H1 (cell line): ENCODE measurements around the gene MUC22. TPM values are rescaled to one million over a fixed set of nuclear protein-coding genes. Genes with fewer than 3 reads are reported as not detected.

ENCODE experiments used
- CTCF ChIA-PET: fragments of 300-600 bp; sonication (Branson Sonifier 250); formaldehyde crosslinking; loops from one replicate; lab custom pipeline; 2021; ENCODE audit not compliant: partially characterized antibody; lab: Charles Lee
- POLR2A ChIA-PET: fragments of 300-600 bp; sonication (Branson Sonifier 250); formaldehyde crosslinking; loops from one replicate; lab custom pipeline; 2021; ENCODE audit warnings: inconsistent platforms; ENCODE audit not compliant: partially characterized antibody; lab: Charles Lee
- DNase-seq, 2 experiments: peaks; one replicate each; pipeline versions ENCODE4 v3.0.0 to v3.0.0-alpha.2; 2010 to 2022; ENCODE audit warnings: low spot score in 2 of 2, low read depth in 1 of 2, mixed read lengths in 1 of 2
- FAIRE-seq: peaks from 2 replicates; lab custom pipeline; 2011; peaks lifted over from hg19 to GRCh38; lab: Jason Lieb, UNC
- H2AFZ ChIP-seq: 2 replicates; pipeline ENCODE4 v1.8.1; 2012; ENCODE audit warnings: low read length, inconsistent platforms
- H2AK5ac ChIP-seq: 2 replicates; pipeline ENCODE4 v1.6.1; 2013; ENCODE audit warnings: low read depth, low read length
- H2BK120ac ChIP-seq: replicated peaks from 2 replicates; pipeline ENCODE3; 2013; ENCODE audit warnings: low read depth, low read length, inconsistent platforms
- H2BK12ac ChIP-seq: 2 replicates; pipeline ENCODE4 v1.6.1; 2013; ENCODE audit warnings: low read depth, low read length
- H2BK15ac ChIP-seq: 2 replicates; pipeline ENCODE4 v1.6.1; 2013; ENCODE audit warnings: low read length
- H2BK20ac ChIP-seq: 2 replicates; pipeline ENCODE4 v1.6.1; 2013; ENCODE audit warnings: low read length
- H2BK5ac ChIP-seq: 2 replicates; pipeline ENCODE4 v1.6.1; 2013; ENCODE audit warnings: low read depth, low read length
- H3K14ac ChIP-seq: 2 replicates; pipeline ENCODE4 v1.6.1; 2013; ENCODE audit warnings: inconsistent platforms; ENCODE audit not compliant: insufficient read length
- H3K18ac ChIP-seq: 2 replicates; pipeline ENCODE4 v1.6.1; 2013; ENCODE audit warnings: low read length; ENCODE audit errors: extremely low read depth
- H3K23ac ChIP-seq: 2 replicates; pipeline ENCODE4 v1.6.1; 2013; ENCODE audit warnings: inconsistent platforms; ENCODE audit not compliant: insufficient read length
- H3K23me2 ChIP-seq: 2 replicates; pipeline ENCODE4 v1.6.1; 2013; ENCODE audit warnings: low read depth, low read length
- H3K27ac ChIP-seq: 2 replicates; pipeline ENCODE4 v1.6.1; 2011; ENCODE audit warnings: low read depth, low read length, inconsistent platforms
- H3K27me3 ChIP-seq, 4 experiments: replicated peaks in 1 of 4; 1 replicate in 1 of 4; 2 replicates in 3 of 4; pipeline versions ENCODE4 v1.6.1 to v1.8.1; 2011 to 2013; ENCODE audit warnings: low read length in 3 of 4, mild to moderate bottlenecking in 3 of 4, inconsistent platforms in 2 of 4, mixed read lengths in 2 of 4, moderate library complexity in 1 of 4; ENCODE audit not compliant: control insufficient read depth in 3 of 4, insufficient read depth in 3 of 4; ENCODE audit errors: extremely low read depth in 1 of 4
- H3K36me3 ChIP-seq, 4 experiments: 2 replicates each; pipeline versions ENCODE4 v1.6.1 to v1.8.1; 2011 to 2013; ENCODE audit warnings: mild to moderate bottlenecking in 4 of 4, low read length in 3 of 4, moderate library complexity in 2 of 4, control low read depth in 1 of 4, inconsistent platforms in 1 of 4; ENCODE audit not compliant: insufficient read depth in 4 of 4, control insufficient read depth in 2 of 4
- H3K4ac ChIP-seq: replicated peaks from 2 replicates; pipeline ENCODE3; 2013; ENCODE audit warnings: low read length, low read depth, mixed read lengths, inconsistent platforms; ENCODE audit not compliant: insufficient read length
- H3K4me1 ChIP-seq, 4 experiments: replicated peaks in 1 of 4; 1 replicate in 1 of 4; 2 replicates in 3 of 4; pipeline versions ENCODE4 v1.6.1 to v1.8.1; 2011 to 2013; ENCODE audit warnings: low read length in 3 of 4, inconsistent platforms in 2 of 4, mixed read lengths in 1 of 4; ENCODE audit not compliant: insufficient read depth in 4 of 4, control insufficient read depth in 3 of 4
- H3K4me2 ChIP-seq, 2 experiments: 2 replicates each; pipeline versions ENCODE4 v1.6.1 to v1.8.1; 2011 to 2013; ENCODE audit warnings: low read depth in 2 of 2, low read length in 2 of 2, control low read depth in 1 of 2, inconsistent platforms in 1 of 2, mild to moderate bottlenecking in 1 of 2; ENCODE audit not compliant: insufficient read depth in 1 of 2
- H3K4me3 ChIP-seq, 4 experiments: fragments of 200-600, 300-600 bp in 1 of 4; sonication (generic), shearing (Covaris generic), sonication (Bioruptor Twin) in 1 of 4; 2 replicates each; pipeline versions ENCODE4 v1.5.1 to v1.8.1; 2011 to 2016; ENCODE audit warnings: low read length in 4 of 4, low read depth in 3 of 4, control low read depth in 2 of 4, inconsistent platforms in 2 of 4, mild to moderate bottlenecking in 2 of 4, mixed read lengths in 1 of 4, moderate library complexity in 1 of 4; ENCODE audit not compliant: insufficient read depth in 2 of 4; ENCODE audit errors: extremely low read depth in 1 of 4
- H3K56ac ChIP-seq: replicated peaks from 2 replicates; pipeline ENCODE3; 2013; ENCODE audit warnings: low read depth, mild to moderate bottlenecking, mixed read lengths, low read length, inconsistent platforms; ENCODE audit not compliant: insufficient read length
- H3K79me1 ChIP-seq: 2 replicates; pipeline ENCODE4 v1.6.1; 2013; ENCODE audit warnings: low read depth, low read length, control low read depth
- H3K79me2 ChIP-seq, 2 experiments: 2 replicates each; pipeline versions ENCODE4 v1.6.1 to v1.8.1; 2012 to 2013; ENCODE audit warnings: low read length in 2 of 2, mild to moderate bottlenecking in 2 of 2, inconsistent platforms in 1 of 2; ENCODE audit not compliant: insufficient read depth in 2 of 2, control insufficient read depth in 1 of 2
- H3K9ac ChIP-seq, 4 experiments: replicated peaks in 1 of 4; 1 replicate in 1 of 4; 2 replicates in 3 of 4; pipeline versions ENCODE4 v1.6.1 to v1.8.1; 2011 to 2013; ENCODE audit warnings: low read depth in 3 of 4, low read length in 3 of 4, control low read depth in 2 of 4, mild to moderate bottlenecking in 2 of 4, moderate library complexity in 2 of 4, inconsistent platforms in 1 of 4; ENCODE audit errors: extremely low read depth in 1 of 4
- H3K9me3 ChIP-seq, 2 experiments: 2 replicates each; pipeline versions ENCODE4 v1.6.1 to v1.8.1; 2012 to 2013; ENCODE audit warnings: mild to moderate bottlenecking in 2 of 2, moderate library complexity in 2 of 2, control low read depth in 1 of 2, inconsistent platforms in 1 of 2, low read depth in 1 of 2, low read length in 1 of 2, mixed read lengths in 1 of 2; ENCODE audit not compliant: insufficient read depth in 2 of 2
- H4K20me1 ChIP-seq, 2 experiments: replicated peaks in 1 of 2; 2 replicates each; pipeline versions ENCODE3 to v1.8.1; 2011 to 2013; ENCODE audit warnings: inconsistent platforms in 2 of 2, low read length in 2 of 2, mild to moderate bottlenecking in 1 of 2; ENCODE audit not compliant: insufficient read depth in 2 of 2, control insufficient read depth in 1 of 2
- H4K5ac ChIP-seq: 2 replicates; pipeline ENCODE4 v1.6.1; 2013; ENCODE audit warnings: low read length, low read depth, mixed read lengths, inconsistent platforms; ENCODE audit not compliant: insufficient read length
- H4K8ac ChIP-seq: 2 replicates; pipeline ENCODE4 v1.8.0; 2013; ENCODE audit warnings: mild to moderate bottlenecking, moderate library complexity, low read length, inconsistent platforms; ENCODE audit not compliant: insufficient read depth; ENCODE audit errors: extremely low read depth
- H4K91ac ChIP-seq: replicated peaks from 2 replicates; pipeline ENCODE3; 2013; ENCODE audit warnings: low read length, mixed read lengths, inconsistent platforms; ENCODE audit not compliant: insufficient read length
- BCL11A ChIP-seq, 2 experiments: IDR thresholded peaks; one replicate each; pipeline ENCODE4 v1.6.1; 2011; ENCODE audit warnings: low read depth in 2 of 2, low read length in 2 of 2, mild to moderate bottlenecking in 2 of 2
- CHD1 ChIP-seq: IDR thresholded peaks from 2 replicates; pipeline ENCODE4 v1.6.1; 2012; ENCODE audit warnings: low read depth, low read length, improper control_type of control experiment
- E2F6 ChIP-seq: IDR thresholded peaks from 2 replicates; pipeline ENCODE4 v1.6.1; 2012; ENCODE audit warnings: inconsistent platforms
- EP300 ChIP-seq, 2 experiments: IDR thresholded peaks; 1 replicate in 1 of 2; 2 replicates in 1 of 2; pipeline ENCODE4 v1.6.1; 2011 to 2012; ENCODE audit warnings: low read depth in 2 of 2, low read length in 2 of 2, mild to moderate bottlenecking in 2 of 2, borderline replicate concordance in 1 of 2, inconsistent platforms in 1 of 2, moderate library complexity in 1 of 2
- GABPA ChIP-seq: IDR thresholded peaks from 2 replicates; pipeline ENCODE4 v1.6.1; 2011; ENCODE audit warnings: mild to moderate bottlenecking, low read length, moderate library complexity, borderline replicate concordance; ENCODE audit not compliant: insufficient read depth
- MAX ChIP-seq: IDR thresholded peaks from 2 replicates; pipeline ENCODE4 v1.6.1; 2012; ENCODE audit warnings: inconsistent platforms
- POLR2AphosphoS5 ChIP-seq: IDR thresholded peaks from 2 replicates; pipeline ENCODE4 v1.6.1; 2011; ENCODE audit warnings: low read depth, low read length
- RBBP5 ChIP-seq: IDR thresholded peaks from 2 replicates; pipeline ENCODE4 v1.7.1; 2012; ENCODE audit warnings: low read depth, mild to moderate bottlenecking, inconsistent platforms, low read length, moderate library complexity, borderline replicate concordance
- SIN3A ChIP-seq, 2 experiments: IDR thresholded peaks in 1 of 2; conservative IDR thresholded peaks in 1 of 2; 2 replicates each; pipeline ENCODE4 v1.6.1; 2011 to 2012; ENCODE audit warnings: low read length in 2 of 2, improper control_type of control experiment in 1 of 2, low read depth in 1 of 2, mild to moderate bottlenecking in 1 of 2
- SIX5 ChIP-seq: IDR thresholded peaks from 2 replicates; pipeline ENCODE4 v1.6.1; 2011; ENCODE audit warnings: mild to moderate bottlenecking, low read depth, low read length
- TBP ChIP-seq: IDR thresholded peaks from 2 replicates; pipeline ENCODE4 v1.6.1; 2011; ENCODE audit warnings: low read depth, low read length, improper control_type of control experiment
- WGBS, 2 experiments: shearing (Covaris generic) in 1 of 2; methylation state at CpG; one replicate each; pipeline versions ENCODE4 v1.1.6 to v1.1.7; 2013 to 2015; ENCODE audit warnings: low lambda C conversion rate in 2 of 2, mixed read lengths in 2 of 2, inconsistent platforms in 1 of 2, low coverage in 1 of 2, missing lambda C conversion rate in 1 of 2; ENCODE audit not compliant: insufficient replicate concordance in 2 of 2, insufficient coverage in 1 of 2, insufficient read length in 1 of 2; ENCODE audit errors: extremely low coverage in 1 of 2, missing lambda C conversion rate in 1 of 2; 5-methylcytosine and 5-hydroxymethylcytosine counted together
- polyA plus RNA-seq, 7 experiments: library from polyadenylated mRNA; depleted of rRNA in 3 of 7; stranded (reverse) in 5 of 7; unstranded in 2 of 7; fragments of >200 nt in 5 of 7; fragments of 200-250 nt in 2 of 7; gene quantifications; 1 replicate in 5 of 7; 2 replicates in 1 of 7; 4 replicates in 1 of 7; pipeline versions ENCODE4 v1.2.1 to v1.2.3, GENCODE V29; 2011 to 2013; ENCODE audit warnings: missing spikeins in 2 of 7, mixed read lengths in 2 of 7
- total RNA-seq: library from RNA; stranded (reverse); fragmentation: NEBNext Ultra II Directional; extraction: Animal tissue kit (Norgen Biotek cat#: 25700); gene quantifications from 2 replicates; pipeline ENCODE4 v1.2.1, GENCODE V29; 2021

MUC22 gene
- total and polyA plus RNA-seq, 2 of the 8 experiments (the other 6 are each of a cell fraction or from before 2014, with no cell fraction given) = 0.02 TPM; not detected in 1

GRCh38 chr6:31079656-31080261 is 69.5 kb downstream of the MUC22 start:
- Histone ChIP-seq H3K4me3 (no peak overlapping the region), H2BK120ac (no peak overlapping the region), H4K8ac (no peak overlapping the region), H3K9ac (no peak overlapping the region), H2BK20ac (0 out of 2 replicates have a peak overlapping the region, but pooled peaks have one; percentile 48), H3K79me1 (no peaks in the 10 kb centered on the region), H3K36me3 (no peaks in the 10 kb centered on the region), H3K4ac (no peak overlapping the region), H3K23ac (no peak overlapping the region), H2BK5ac (no peak overlapping the region), H2BK15ac (no peak overlapping the region; the same call in 1 of the 2 replicates), H3K56ac (no peak overlapping the region), H4K91ac (no peak overlapping the region), H2AFZ (peak overlapping the region; percentile 81; the same call in 1 of the 2 replicates), H2BK12ac (peak overlapping the region; percentile 87; the same call in 1 of the 2 replicates), H2AK5ac (no peak overlapping the region), H3K9me3 (no peaks in the 10 kb centered on the region), H4K20me1 (no peaks in the 10 kb centered on the region), H3K4me1 (peaks cover 0 to 4% (median 3%) of the 10 kb centered on the region in 4 experiments; a peak in 6 of 7 replicates), H3K23me2 (0 out of 2 replicates have a peak, but pooled peaks cover 2% of the 10 kb centered on the region), H3K79me2 (no peaks in the 10 kb centered on the region), H3K27ac (no peak overlapping the region), H3K18ac (no peak overlapping the region), H4K5ac (no peak overlapping the region), H3K27me3 (no peaks in the 10 kb centered on the region), H3K4me2 (peak overlapping the region in 1 of 2 experiments; percentile 37; a peak in 2 of 4 replicates), H3K14ac (no peak overlapping the region)
- POLR2A ChIA-PET = interaction anchor here (0.6 to 1.8 kb wide), 7 partner anchors 9 to 543 kb away, joined by 3 to 5 read pairs (median 4); partner anchors contain the start of gene VARS2
- FAIRE-seq (no peak), DNase-seq (peak; percentile 29 to 84)
- WGBS, 2 experiments = 38% methylated on average over 22 of the region's 22 CpGs; no CpG with 5 or more reads in 1 of the 2 experiments
- CTCF ChIA-PET = interaction anchor here (0.5 to 13.3 kb wide), 68 partner anchors 7 to 627 kb away, joined by 3 to 285 read pairs (median 4); partner anchors contain the start of genes MUC22, MUCL3, POU5F1 and PSORS1C2
- no peak for TF ChIP-seq BCL11A (IDR thresholded peaks at IDR 0.05; ENCODE audit: low read depth in 2 of 2, low read length in 2 of 2)
- TF ChIP-seq E2F6 = 0 out of 2 replicates have a peak, but pooled peaks have one; percentile 32
- no peak for TF ChIP-seq CHD1
- TF ChIP-seq SIN3A (conservative IDR thresholded peaks at IDR 0.05 in 1 of 2, IDR thresholded peaks at IDR 0.05 in 1 of 2; ENCODE audit: low read depth in 1 of 2, low read length in 2 of 2) = no peak
- peak in 1 of 2 experiments; percentile 28; a peak in 1 of 3 replicates for TF ChIP-seq EP300 (IDR thresholded peaks at IDR 0.05; ENCODE audit: borderline replicate concordance in 1 of 2, low read depth in 2 of 2, low read length in 2 of 2)
- TF ChIP-seq TBP = no peak
- TF ChIP-seq POLR2AphosphoS5 = no peak
- no peak for TF ChIP-seq GABPA
- TF ChIP-seq SIX5 = no peak
- peak; percentile 68 for TF ChIP-seq MAX
- no peak for TF ChIP-seq RBBP5
